IMR-90 (cell line): ENCODE data around the gene CINP. TPM values are rescaled to one million over a fixed set of nuclear protein-coding genes. Genes with fewer than 3 reads are reported as not detected.

Experiments
- ATAC-seq: fragments of 200-7000 bp; cut with Tn5 transposase; 2 replicates; pipeline ENCODE4 v1.9.1; 2020; ENCODE audit warnings: low read depth, mild to moderate bottlenecking, moderate library complexity
- BruUV-seq: library from RNA; stranded (reverse); fragments of 400-500 nt; replicated peaks from 2 replicates; lab custom pipeline; 2021; lab: Mats Ljungman, UMichigan
- CTCF ChIA-PET: fragments of 300-600 bp; formaldehyde crosslinking; extraction: SDS; loops from one replicate; lab custom pipeline; 2021; ENCODE audit warnings: antibody characterized with exemption; lab: Yijun Ruan, JAX
- POLR2A ChIA-PET: fragments of 300-600 bp; sonication (Branson Sonifier 250); formaldehyde crosslinking; loops from one replicate; lab custom pipeline; 2022; ENCODE audit warnings: antibody characterized with exemption; ENCODE audit not compliant: unreplicated experiment; lab: Charles Lee
- DNase-seq: peaks from one replicate; pipeline ENCODE4 v3.0.0; 2013
- H2AFZ ChIP-seq: replicated peaks from 2 replicates; pipeline ENCODE3; 2013; ENCODE audit warnings: low read length, mild to moderate bottlenecking; ENCODE audit not compliant: poor library complexity
- H2AK5ac ChIP-seq: 2 replicates; pipeline ENCODE4 v1.6.1; 2013; ENCODE audit warnings: low read depth, low read length, inconsistent platforms
- H2AK9ac ChIP-seq: replicated peaks from 2 replicates; pipeline ENCODE3; 2013; ENCODE audit warnings: mild to moderate bottlenecking, low read depth, low read length, moderate library complexity; ENCODE audit not compliant: poor library complexity
- H2BK120ac ChIP-seq: 2 replicates; pipeline ENCODE4 v1.6.1; 2013; ENCODE audit warnings: low read depth, low read length, inconsistent platforms
- H2BK15ac ChIP-seq: 3 replicates; pipeline ENCODE4 v1.6.1; 2013; ENCODE audit warnings: low read depth, low read length, inconsistent platforms
- H2BK20ac ChIP-seq: 2 replicates; pipeline ENCODE4 v1.6.1; 2013; ENCODE audit warnings: low read depth, mild to moderate bottlenecking, inconsistent platforms, low read length, moderate library complexity
- H2BK5ac ChIP-seq: 2 replicates; pipeline ENCODE4 v1.6.1; 2013; ENCODE audit warnings: mild to moderate bottlenecking, low read depth, low read length, inconsistent platforms; ENCODE audit not compliant: poor library complexity, severe bottlenecking
- H3K14ac ChIP-seq: replicated peaks from 2 replicates; pipeline ENCODE4 v1.6.1; 2013; ENCODE audit warnings: low read depth, low read length, inconsistent platforms
- H3K18ac ChIP-seq: 2 replicates; pipeline ENCODE4 v1.6.1; 2013; ENCODE audit warnings: low read depth, low read length, control low read depth
- H3K23ac ChIP-seq: 2 replicates; pipeline ENCODE4 v1.6.1; 2013; ENCODE audit warnings: low read depth, low read length, inconsistent platforms
- H3K27ac ChIP-seq: 2 replicates; pipeline ENCODE4 v1.5.1; 2013; ENCODE audit warnings: mild to moderate bottlenecking, control low read depth, low read length; ENCODE audit not compliant: insufficient read depth
- H3K27me3 ChIP-seq: 2 replicates; pipeline ENCODE4 v1.6.1; 2013; ENCODE audit warnings: low read length; ENCODE audit not compliant: control insufficient read depth, insufficient read depth
- H3K36me3 ChIP-seq: 2 replicates; pipeline ENCODE4 v1.6.1; 2013; ENCODE audit warnings: low read length, mixed read lengths; ENCODE audit not compliant: control insufficient read depth, insufficient read depth
- H3K4ac ChIP-seq: 2 replicates; pipeline ENCODE4 v1.6.1; 2013; ENCODE audit warnings: low read depth, low read length, inconsistent platforms
- H3K4me1 ChIP-seq: 2 replicates; pipeline ENCODE4 v1.6.1; 2013; ENCODE audit warnings: low read length, mixed read lengths; ENCODE audit not compliant: control insufficient read depth, insufficient read depth
- H3K4me2 ChIP-seq: 2 replicates; pipeline ENCODE4 v1.6.1; 2013; ENCODE audit warnings: low read depth, mild to moderate bottlenecking, control low read depth, low read length, moderate library complexity
- H3K4me3 ChIP-seq: 2 replicates; pipeline ENCODE4 v1.5.1; 2013; ENCODE audit warnings: low read depth, mild to moderate bottlenecking, control low read depth, low read length, moderate library complexity; ENCODE audit not compliant: insufficient read depth
- H3K56ac ChIP-seq: 2 replicates; pipeline ENCODE4 v1.6.1; 2013; ENCODE audit warnings: low read length, inconsistent platforms; ENCODE audit not compliant: insufficient read depth; ENCODE audit errors: extremely low read depth
- H3K79me1 ChIP-seq, 2 experiments: 2 replicates each; pipeline ENCODE4 v1.6.1; 2013; ENCODE audit warnings: low read length in 2 of 2, inconsistent platforms in 1 of 2, low read depth in 1 of 2
- H3K9ac ChIP-seq: 2 replicates; pipeline ENCODE4 v1.6.1; 2013; ENCODE audit warnings: low read depth, low read length, control low read depth
- H3K9me1 ChIP-seq: 2 replicates; pipeline ENCODE4 v1.6.1; 2013; ENCODE audit warnings: low read length, inconsistent platforms; ENCODE audit not compliant: insufficient read depth
- H3K9me3 ChIP-seq: 2 replicates; pipeline ENCODE4 v1.6.1; 2013; ENCODE audit warnings: low read length; ENCODE audit not compliant: control insufficient read depth, insufficient read depth
- H4K20me1 ChIP-seq: 2 replicates; pipeline ENCODE4 v1.6.1; 2013; ENCODE audit warnings: low read length, inconsistent platforms; ENCODE audit not compliant: insufficient read depth
- H4K5ac ChIP-seq: 2 replicates; pipeline ENCODE4 v1.6.1; 2013; ENCODE audit warnings: mild to moderate bottlenecking, low read depth, low read length, control low read depth
- H4K8ac ChIP-seq, 2 experiments: 2 replicates each; pipeline ENCODE4 v1.6.1; 2013; ENCODE audit warnings: low read depth in 2 of 2, low read length in 2 of 2, control low read depth in 1 of 2, inconsistent platforms in 1 of 2
- H4K91ac ChIP-seq: 2 replicates; pipeline ENCODE4 v1.6.1; 2013; ENCODE audit warnings: low read depth, low read length, inconsistent platforms; ENCODE audit not compliant: insufficient read depth
- CEBPB ChIP-seq: IDR thresholded peaks from 2 replicates; pipeline ENCODE4 v1.6.1; 2012; ENCODE audit warnings: low read depth, low read length, improper control_type of control experiment
- FOS ChIP-seq: fragments of 150-350 bp; IDR thresholded peaks from 2 replicates; pipeline ENCODE4 v1.6.1; 2016; ENCODE audit warnings: low read depth, low read length
- MAFK ChIP-seq: IDR thresholded peaks from 2 replicates; pipeline ENCODE4 v1.6.1; 2012; ENCODE audit warnings: low read depth, low read length, improper control_type of control experiment
- MAZ ChIP-seq: IDR thresholded peaks from 2 replicates; pipeline ENCODE4 v1.6.1; 2012; ENCODE audit warnings: low read depth, mild to moderate bottlenecking, low read length, improper control_type of control experiment, moderate library complexity, borderline replicate concordance
- MXI1 ChIP-seq: IDR thresholded peaks from 2 replicates; pipeline ENCODE4 v1.6.1; 2012; ENCODE audit warnings: low read depth, mild to moderate bottlenecking, low read length, moderate library complexity, borderline replicate concordance
- NFE2L2 ChIP-seq: fragments of 150-350 bp; IDR thresholded peaks from 2 replicates; pipeline ENCODE4 v1.6.1; 2016; ENCODE audit warnings: low read depth, mild to moderate bottlenecking, low read length
- POLR2A ChIP-seq: IDR thresholded peaks from 2 replicates; pipeline ENCODE4 v1.6.1; 2012; ENCODE audit warnings: mild to moderate bottlenecking, low read depth, low read length
- RAD21 ChIP-seq: IDR thresholded peaks from 2 replicates; pipeline ENCODE4 v1.6.1; 2012; ENCODE audit warnings: low read length, improper control_type of control experiment
- RCOR1 ChIP-seq: IDR thresholded peaks from 2 replicates; pipeline ENCODE4 v1.6.1; 2012; ENCODE audit warnings: mild to moderate bottlenecking, low read length, improper control_type of control experiment; ENCODE audit not compliant: insufficient replicate concordance
- RFX5 ChIP-seq: IDR thresholded peaks from 2 replicates; pipeline ENCODE4 v1.8.0; 2012; ENCODE audit warnings: low read depth, mild to moderate bottlenecking, low read length, moderate library complexity
- SMC3 ChIP-seq: fragments of 150-350 bp; IDR thresholded peaks from 2 replicates; pipeline ENCODE4 v1.6.1; 2016; ENCODE audit warnings: low read depth, mild to moderate bottlenecking, antibody characterized with exemption, low read length, moderate library complexity
- WGBS, 2 experiments: methylation state at CpG; one replicate each; pipeline versions ENCODE4 v1.1.5 to v1.1.7; 2013; ENCODE audit warnings: missing lambda C conversion rate in 2 of 2; ENCODE audit not compliant: insufficient read length in 1 of 2; ENCODE audit errors: extremely low coverage in 2 of 2; 5-methylcytosine and 5-hydroxymethylcytosine counted together
- dilution Hi-C: fragments of 300-500 bp; cut with HindIII; formaldehyde crosslinking; loops from one replicate; pipeline ENCODE4 v1.14.3; 2018; ENCODE audit warnings: low sequenced_read_pairs; ENCODE audit not compliant: unreplicated experiment
- in situ Hi-C: fragments of 300-500 bp; cut with MboI; formaldehyde crosslinking; loops from 3 replicates; pipeline ENCODE4 v1.14.3; 2019; ENCODE audit warnings: low sequenced_read_pairs, inconsistent platforms, mixed read lengths
- intact Hi-C: fragments of 100-400 bp; cut with micrococcal nuclease; formaldehyde crosslinking; loops from 2 replicates; pipeline ENCODE4 v1.10.0; 2022
- polyA plus RNA-seq, 3 experiments: library from polyadenylated mRNA; depleted of rRNA; stranded (reverse); fragments of >200 nt; gene quantifications; 2 replicates each; pipeline ENCODE4 v1.2.3, GENCODE V29; 2012; ENCODE audit warnings: low replicate concordance in 1 of 3
- total RNA-seq: library from RNA; depleted of rRNA; stranded (reverse); fragments of >200 nt; gene quantifications from 2 replicates; pipeline ENCODE4 v1.2.3, GENCODE V29; 2012
- TF ChIP-seq, protein P1 (sequence below): fragments of 150-350 bp; IDR thresholded peaks from 2 replicates; pipeline ENCODE4 v1.6.1; 2016; ENCODE audit warnings: low read depth, mild to moderate bottlenecking, low read length, moderate library complexity, borderline replicate concordance
- TF ChIP-seq, protein P2 (sequence below): fragments of 150-350 bp; IDR thresholded peaks from 2 replicates; pipeline ENCODE4 v1.6.1; 2017; ENCODE audit warnings: mild to moderate bottlenecking, antibody characterized with exemption, low read length, low read depth

The CINP gene
- total and polyA plus RNA-seq, 2 of the 4 experiments (the other 2 are of a cell fraction), result 41.9 to 56.4 TPM

GRCh38 chr14:102375119-102375518 lies 12.4 kb upstream of the CINP start:
- no peak overlapping the region for H3K23ac ChIP-seq
- ChIA-PET POLR2A (no interaction called here), CTCF (no interaction called here)
- no peak overlapping the region for H3K18ac ChIP-seq
- H3K9ac ChIP-seq, result no peak overlapping the region
- H4K20me1 ChIP-seq, result peaks cover 19% of the 10 kb centered on the region; the same call in 1 of the 2 replicates
- dilution Hi-C loops (no loop called here), in situ Hi-C loops (no loop called here), intact Hi-C loops (no loop called here)
- no peak overlapping the region for H2BK15ac ChIP-seq
- H3K9me3 ChIP-seq, result no peaks in the 10 kb centered on the region
- no peak overlapping the region for H3K4me2 ChIP-seq
- no peak overlapping the region for H2AK5ac ChIP-seq
- no peak overlapping the region for H4K8ac ChIP-seq
- H3K27me3 ChIP-seq, result no peaks in the 10 kb centered on the region
- H3K4me1 ChIP-seq, result no peaks in the 10 kb centered on the region
- no peak overlapping the region for H2BK120ac ChIP-seq
- H3K14ac ChIP-seq, result no peak overlapping the region
- peaks cover 20% of the 10 kb centered on the region for H3K9me1 ChIP-seq
- no peak overlapping the region for H2AFZ ChIP-seq
- 89% methylated on average over 3 of the region's 5 CpGs; no CpG with 5 or more reads in 1 of the 2 experiments for WGBS, 2 experiments
- H3K36me3 ChIP-seq, result peaks cover 13% of the 10 kb centered on the region
- H3K4me3 ChIP-seq, result no peak overlapping the region
- no peak overlapping the region for H2BK20ac ChIP-seq
- H3K4ac ChIP-seq, result no peak overlapping the region
- H2BK5ac ChIP-seq, result no peak overlapping the region
- H4K91ac ChIP-seq, result no peak overlapping the region
- no peak overlapping the region for H4K5ac ChIP-seq
- BruUV-seq, result no TSS peak
- no peak overlapping the region for H2AK9ac ChIP-seq
- ATAC-seq (no peak), DNase-seq (no peak)
- no peak for TF ChIP-seq RFX5
- no peak for TF ChIP-seq RAD21
- no peak for TF ChIP-seq POLR2A
- TF ChIP-seq, protein P1, sequence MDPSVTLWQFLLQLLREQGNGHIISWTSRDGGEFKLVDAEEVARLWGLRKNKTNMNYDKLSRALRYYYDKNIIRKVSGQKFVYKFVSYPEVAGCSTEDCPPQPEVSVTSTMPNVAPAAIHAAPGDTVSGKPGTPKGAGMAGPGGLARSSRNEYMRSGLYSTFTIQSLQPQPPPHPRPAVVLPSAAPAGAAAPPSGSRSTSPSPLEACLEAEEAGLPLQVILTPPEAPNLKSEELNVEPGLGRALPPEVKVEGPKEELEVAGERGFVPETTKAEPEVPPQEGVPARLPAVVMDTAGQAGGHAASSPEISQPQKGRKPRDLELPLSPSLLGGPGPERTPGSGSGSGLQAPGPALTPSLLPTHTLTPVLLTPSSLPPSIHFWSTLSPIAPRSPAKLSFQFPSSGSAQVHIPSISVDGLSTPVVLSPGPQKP, result no peak
- no peak for TF ChIP-seq SMC3
- no peak for TF ChIP-seq MAZ
- no peak for TF ChIP-seq FOS
- TF ChIP-seq, protein P2, sequence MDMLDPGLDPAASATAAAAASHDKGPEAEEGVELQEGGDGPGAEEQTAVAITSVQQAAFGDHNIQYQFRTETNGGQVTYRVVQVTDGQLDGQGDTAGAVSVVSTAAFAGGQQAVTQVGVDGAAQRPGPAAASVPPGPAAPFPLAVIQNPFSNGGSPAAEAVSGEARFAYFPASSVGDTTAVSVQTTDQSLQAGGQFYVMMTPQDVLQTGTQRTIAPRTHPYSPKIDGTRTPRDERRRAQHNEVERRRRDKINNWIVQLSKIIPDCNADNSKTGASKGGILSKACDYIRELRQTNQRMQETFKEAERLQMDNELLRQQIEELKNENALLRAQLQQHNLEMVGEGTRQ, result no peak
- no peak for TF ChIP-seq MAFK
- TF ChIP-seq MXI1, result no peak
- TF ChIP-seq RCOR1, result no peak
- no peak for TF ChIP-seq NFE2L2
- TF ChIP-seq CEBPB, result no peak
- H3K27ac ChIP-seq, result no peak overlapping the region
- H3K56ac ChIP-seq, result no peak overlapping the region
- peaks cover 18 to 54% of the 10 kb centered on the region in 2 experiments; a peak in 3 of 4 replicates for H3K79me1 ChIP-seq
